Glomerular visceral epithelial cell (primary cell): ENCODE measurements around the gene BABAM2.

Source experiments
- DNase-seq: peaks from one replicate; pipeline ENCODE4 v3.0.0-alpha.2; 2016; ENCODE audit errors: extremely low spot score

BABAM2 gene

DNA sequence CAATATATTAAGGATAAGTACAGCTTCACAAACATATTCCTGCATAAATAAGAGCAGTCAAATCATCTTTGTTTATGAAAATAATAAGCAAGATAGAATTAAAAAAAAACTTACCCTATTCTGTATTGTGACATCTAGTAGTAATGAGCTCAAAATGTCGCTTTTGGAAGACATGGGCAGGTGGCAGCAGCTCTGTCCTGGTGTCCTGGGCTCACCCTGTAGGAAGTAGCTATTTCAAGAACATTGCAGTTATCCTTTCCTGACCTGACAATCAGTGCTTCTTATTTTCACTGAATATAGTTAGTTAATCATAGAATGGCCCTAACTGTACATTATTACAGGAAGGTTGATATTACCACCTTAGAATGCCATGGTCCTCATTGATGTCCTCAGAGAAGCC is 229.1 kb downstream of the BABAM2 start:
- DNase-seq, result no peak

DNA sequence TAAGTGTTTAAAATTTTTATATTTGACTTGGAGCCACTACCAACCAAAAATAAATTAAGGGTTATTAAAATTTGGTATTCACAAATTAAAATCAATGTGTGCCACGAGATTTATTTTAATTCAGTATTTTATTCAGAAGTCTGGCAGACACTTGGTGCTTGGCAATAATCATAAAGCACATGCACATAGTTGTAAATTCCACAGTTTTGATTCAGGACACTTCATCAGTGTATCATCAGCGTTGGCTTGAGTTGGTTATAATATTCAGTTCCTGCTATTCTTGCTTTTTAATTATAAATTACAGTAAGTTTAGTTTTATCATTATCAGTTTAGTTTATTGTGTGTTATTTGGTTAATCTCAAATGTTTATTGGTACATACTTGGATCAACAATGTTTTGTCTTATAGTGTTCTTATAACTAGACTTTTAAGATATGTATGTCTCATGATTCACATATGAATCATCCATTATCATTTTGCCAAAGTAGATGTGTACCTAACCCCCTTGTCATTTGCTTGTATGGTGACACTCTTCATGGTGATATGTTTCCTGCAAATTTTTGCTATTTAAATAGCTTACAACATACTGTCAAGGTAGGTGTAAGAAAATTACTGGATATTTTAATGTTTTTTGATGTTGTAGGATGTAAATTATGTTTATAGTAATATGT is 237.9 kb downstream of the BABAM2 start:
- no peak for DNase-seq

DNA sequence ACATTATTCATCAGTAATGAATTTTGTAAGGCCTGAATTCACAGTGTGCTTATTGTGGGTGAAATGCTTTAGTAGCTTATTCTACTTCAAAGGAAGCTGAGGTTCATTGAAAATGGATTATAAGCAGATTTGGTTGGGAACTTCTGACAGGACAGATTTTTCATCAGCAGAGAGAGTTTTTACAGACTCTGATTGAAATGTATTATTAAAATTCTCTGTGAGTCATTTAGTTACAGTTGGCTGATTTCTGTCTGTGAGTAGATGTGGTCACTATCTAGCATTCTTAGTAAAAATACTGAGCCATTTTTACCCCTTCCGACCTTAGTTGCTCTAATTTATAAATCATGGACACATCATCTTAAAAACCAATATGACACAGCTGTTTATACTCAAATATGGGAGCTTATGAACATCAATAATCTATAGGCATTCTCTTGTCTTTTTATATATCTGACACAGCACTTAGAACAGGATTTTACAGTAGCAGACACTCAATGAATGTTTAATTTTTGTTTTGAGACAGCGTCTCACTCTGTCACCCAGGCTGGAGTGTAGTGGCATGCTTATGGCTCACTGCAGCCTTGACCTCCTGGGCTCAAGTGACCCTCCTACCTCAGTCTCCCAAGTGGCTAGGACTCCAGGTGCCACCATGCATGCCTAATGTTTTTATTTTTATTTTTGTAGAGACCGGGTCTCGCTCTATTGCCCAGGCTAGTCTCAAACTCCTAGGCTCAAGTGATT is 239.6 kb downstream of the BABAM2 start:
- DNase-seq, result peak; percentile 56

DNA sequence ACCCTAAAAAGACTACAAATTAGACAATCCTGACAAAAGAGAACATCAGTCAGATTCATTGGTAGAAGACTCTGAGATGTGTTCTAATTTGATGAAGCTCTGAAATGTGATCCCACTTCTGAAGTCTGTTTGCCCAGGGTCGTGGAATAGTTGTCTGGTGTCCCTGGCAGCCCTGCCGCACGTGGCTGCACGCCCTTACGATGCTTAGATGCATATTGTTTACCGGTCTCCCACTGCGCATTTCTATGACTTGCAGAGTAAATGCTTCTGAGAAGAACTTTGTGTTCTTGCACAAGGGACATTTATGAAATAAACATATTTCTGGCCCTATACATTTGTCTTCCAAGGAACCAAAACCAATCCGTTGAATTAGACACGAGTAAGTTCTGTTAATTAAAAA is 243.2 kb downstream of the BABAM2 start:
- DNase-seq, result no peak

DNA sequence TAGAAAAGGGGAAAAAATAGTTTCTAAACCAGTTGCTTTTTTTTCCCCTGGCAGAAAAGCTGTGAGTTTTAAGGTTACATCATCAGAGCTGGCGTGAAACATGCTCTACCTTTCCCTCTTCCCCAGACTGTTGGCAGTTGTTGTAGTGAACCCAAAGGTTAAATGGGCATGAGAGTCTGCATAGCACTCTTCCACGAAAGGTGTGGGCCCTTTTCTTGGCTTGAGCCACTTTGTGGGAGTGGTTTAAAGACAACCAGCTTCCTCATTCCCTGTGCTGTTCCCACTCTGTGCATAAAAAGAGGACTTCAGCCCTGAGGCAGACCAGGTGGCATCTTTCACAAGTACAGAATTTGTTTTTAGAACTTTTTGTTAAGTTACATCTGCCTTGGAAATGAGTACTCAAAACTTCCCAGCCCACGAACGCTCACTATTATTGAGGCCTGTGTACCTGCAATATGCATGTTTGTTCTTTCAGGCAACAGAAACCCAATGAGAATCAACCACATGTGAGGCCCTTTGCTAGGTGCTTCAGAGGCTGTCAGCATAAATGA is 243.8 kb downstream of the BABAM2 start:
- no peak for DNase-seq

DNA sequence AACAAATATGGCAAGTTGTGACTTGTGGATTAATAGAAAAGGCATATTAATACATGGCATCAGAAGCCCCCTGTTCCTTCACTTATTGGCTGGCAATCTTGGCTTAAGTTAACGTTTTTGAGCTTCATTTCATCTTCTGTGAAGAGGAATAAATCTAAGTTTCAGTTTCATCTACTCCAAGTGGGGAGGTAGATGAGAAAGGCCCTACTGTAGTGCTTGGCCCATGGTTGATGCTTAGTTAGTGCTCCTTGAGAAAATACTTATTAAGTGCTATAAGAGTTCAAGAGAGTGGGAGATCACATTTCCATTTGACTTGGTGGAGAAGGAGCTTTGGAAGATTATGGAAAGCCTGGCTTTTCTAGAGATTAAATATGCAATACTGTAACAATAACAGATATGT is 244.3 kb downstream of the BABAM2 start:
- DNase-seq, result no peak

DNA sequence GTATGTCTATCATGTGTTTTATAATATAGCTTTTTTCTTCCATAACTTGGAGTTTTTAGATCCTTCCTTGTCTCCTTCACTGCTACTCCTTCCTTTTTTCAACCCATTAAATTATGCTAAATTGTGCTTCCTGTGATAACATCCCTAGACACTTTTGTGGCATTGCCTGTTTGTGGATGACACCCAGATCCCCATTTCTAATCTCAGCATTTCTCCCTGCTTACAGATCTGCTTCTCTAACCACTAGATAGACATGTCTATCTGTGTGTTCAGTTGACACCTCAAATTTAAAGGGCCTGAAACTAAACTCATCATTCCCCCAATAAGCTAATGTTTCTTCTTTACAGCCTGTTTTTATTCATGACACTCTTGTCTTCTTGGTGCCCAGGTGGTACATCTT is 244.8 kb downstream of the BABAM2 start:
- no peak for DNase-seq

DNA sequence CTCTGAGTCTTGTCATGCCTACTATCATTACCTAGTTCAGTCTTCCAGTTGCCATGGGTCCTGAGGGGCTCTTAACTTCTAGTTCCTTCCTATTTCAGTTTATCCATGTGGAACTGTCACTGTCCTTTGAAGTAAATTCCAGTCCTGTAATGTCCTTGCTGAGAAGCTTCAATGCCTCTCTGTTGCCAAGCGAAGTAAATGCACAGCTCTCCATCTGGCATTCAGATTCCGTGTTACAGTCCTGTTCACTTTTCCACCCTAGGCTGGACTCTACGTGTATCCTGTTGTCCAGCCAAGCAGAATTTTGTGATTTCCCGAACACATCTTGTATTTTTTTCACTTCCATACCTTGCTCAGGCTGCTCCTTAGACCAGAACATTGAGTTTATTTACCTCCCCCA is 245.3 kb downstream of the BABAM2 start:
- no peak for DNase-seq

DNA sequence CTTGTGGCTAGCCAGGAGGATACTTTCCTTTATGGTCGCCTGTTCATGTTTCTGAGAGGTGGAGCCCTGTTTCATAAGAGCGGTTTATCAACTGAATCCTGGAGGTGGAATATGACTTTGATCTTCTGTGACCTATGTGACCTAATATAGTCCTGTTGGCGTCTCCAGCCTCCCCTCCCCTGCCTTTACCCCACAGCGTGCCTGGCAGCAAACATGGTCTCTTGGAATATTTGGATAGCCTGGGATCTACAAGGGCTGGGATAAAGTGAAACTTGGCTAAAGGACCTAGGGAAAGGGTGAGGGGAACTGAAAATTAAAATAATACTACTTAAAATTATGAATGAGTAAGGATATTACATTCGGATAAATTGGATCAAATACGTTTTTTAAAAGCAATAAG is 246.0 kb downstream of the BABAM2 start:
- DNase-seq, result no peak

DNA sequence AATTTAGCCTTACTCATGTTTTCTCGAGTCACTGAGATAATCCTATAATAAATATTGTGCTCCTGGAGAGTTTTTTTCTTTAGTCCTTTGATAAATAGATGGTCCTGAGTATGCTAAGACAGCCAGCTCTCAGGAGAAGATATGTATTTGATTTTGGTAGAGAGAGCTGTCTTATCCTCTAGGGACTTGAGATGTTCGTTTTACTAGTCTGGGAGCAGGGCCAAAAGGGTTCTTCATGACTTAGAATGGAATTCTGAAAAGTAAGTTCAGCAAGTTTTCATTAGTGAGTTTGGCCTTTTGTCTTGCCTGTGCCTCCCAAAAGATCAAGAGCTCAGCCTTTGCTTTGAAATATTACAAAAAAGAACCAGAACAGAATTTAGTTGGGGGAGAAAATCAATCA is 246.7 kb downstream of the BABAM2 start:
- DNase-seq, result no peak

DNA sequence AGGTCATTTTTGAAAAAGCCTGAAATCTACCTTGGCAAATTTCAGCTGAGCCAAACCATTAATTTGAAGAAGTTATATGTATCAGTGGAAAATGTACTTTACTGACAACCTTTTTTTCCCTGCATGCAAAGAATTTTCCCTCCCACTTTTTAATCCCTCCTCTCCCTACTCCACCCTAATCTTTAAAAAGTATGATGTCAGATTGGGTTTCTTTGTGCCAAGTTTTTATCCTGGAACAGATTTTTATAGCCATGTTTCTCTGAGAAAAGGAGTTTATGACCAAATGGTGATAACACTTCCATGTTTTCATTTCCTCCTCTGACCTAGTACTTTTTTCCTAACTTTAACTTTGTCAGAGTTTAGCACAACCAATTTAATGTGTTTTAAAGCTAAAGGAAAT is 251.9 kb downstream of the BABAM2 start:
- DNase-seq, result no peak

DNA sequence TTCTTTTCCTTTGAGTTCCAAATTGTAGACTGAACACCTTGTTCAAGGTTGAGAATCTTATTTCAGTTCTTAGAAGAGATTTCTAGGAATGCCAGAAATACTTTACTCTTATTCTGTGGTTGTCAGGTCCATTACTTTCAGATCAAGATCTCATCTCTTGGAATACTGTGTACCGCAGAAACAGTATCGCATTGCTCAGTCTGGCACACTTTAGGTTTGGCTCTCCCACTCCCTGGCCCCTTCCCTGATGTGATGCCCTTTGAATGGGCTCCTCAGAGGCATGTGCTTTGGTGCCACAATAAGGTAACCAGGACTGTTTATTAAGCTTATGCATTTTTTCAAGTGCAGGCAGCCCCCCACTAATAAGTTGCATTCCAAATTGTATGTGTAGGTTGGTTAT is 257.5 kb downstream of the BABAM2 start:
- DNase-seq, result no peak

DNA sequence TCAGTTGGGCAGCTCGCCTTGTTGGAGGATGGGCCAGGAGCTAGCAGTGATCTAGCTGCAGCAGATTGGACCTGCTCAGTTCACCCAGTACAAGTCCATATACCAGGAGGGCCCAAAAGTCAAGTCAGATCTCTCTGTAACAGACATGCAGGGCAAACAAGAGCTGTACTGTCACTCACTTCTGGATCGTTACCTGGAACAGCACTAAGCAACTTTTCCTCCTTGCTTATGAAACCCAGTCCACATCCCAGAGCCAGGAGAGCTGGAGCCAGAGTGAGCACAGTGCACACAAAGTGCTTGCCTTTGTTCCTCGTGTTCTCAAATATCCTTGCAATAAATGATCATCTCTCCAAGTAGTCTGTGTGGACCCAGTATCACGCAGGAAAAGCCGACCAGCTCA is 258.0 kb downstream of the BABAM2 start:
- no peak for DNase-seq

DNA sequence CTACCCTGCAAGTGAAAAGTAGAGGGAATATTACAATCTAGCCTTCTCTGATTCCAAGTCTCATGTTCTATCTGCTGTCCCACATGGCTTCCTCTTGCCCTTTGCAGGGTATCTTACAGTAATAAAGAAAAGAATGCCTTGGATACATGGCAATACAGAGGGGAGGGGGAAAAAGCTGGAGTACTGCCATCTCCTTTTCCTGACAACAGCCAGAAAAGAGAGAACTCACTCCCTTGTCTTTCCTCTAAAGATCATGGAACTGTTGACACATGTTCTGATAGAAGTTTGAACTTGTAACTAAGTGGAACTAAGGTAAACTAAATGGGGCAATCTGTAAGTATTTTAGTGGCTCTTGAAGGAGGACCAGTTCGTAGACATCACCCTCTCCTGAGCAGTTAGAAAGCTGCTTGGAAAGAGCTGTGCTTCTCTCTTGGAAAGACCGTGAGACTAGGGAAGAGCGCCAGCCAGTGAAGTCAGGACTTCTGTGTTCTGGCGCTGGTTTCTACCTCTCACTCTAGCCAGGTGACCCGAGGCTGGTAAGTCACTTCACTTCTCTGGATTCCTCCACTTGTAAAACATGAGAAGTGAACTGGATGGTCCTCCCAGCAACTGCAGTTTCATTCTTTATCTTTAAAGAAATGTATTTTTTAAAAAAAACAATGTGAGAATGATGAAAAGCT is 259.8 kb downstream of the BABAM2 start:
- no peak for DNase-seq

DNA sequence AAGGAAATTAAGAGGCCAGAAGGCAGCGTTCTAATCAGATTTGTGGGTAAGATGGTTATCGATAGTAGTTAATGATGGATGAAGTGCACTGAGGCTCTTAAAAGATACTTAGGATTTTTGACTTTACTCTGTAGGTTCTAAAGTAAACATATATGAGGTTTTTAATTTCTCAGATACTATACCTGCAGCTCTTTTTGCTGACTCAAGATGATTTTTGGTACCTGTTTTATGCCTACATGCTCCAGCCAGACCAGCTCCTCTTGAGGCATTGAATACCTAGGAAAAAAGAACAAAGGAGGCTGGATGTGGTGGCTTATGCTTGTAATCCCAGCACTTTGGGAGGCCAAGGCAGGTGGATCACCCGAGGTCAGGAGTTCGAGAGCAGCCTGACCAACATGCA is 260.5 kb downstream of the BABAM2 start:
- DNase-seq, result no peak

DNA sequence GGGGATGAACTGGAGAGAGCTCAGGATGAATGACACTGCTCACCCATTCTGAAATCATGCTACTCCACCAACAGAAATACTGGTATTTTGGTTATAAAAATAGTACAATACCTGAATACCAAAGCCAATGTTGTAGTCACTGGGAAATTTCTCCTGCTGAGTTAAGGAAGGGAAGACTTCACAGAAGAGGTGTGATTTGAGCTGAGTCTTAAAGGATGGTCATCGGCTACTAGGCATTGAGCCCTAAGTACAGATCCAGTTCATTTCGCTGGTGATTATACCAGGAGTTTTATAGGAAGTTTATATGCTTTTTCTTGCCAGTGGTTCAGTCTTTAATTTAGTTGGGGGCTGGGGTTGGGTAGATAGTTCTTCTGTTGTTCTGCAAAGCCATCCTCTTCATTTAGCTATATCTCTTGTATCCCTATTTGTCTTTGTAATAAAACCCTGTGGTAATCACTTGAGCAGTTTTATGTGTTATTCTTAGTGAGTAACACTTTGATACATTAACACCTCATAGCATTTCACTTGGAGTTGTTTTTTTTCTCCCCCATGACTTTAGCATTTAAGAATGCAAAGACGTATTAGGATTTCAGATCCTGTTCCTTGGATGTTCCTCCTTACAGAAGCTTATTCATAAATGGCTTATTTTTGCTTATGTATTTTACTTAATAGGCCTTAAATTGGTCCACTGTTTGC is 262.2 kb downstream of the BABAM2 start:
- peak; percentile 79 for DNase-seq

DNA sequence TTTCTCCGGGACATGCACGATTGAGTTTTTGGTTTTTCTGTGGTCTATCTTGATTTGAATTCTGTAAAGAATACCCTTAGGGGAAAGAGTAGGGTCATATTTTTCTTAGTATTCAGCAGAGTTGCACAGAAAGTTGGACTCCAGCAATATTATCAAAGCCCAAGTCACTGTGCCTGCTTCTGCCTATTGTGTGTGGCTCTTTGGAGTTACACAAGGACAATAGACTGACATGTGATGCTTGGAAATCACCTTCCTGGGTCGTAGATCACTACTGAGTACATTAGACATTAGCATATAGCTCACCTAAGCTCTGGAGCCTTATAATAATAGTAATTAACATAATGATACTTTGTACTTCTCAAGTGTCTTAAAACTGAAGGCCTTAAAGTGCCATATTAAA is 263.3 kb downstream of the BABAM2 start:
- DNase-seq, result no peak

DNA sequence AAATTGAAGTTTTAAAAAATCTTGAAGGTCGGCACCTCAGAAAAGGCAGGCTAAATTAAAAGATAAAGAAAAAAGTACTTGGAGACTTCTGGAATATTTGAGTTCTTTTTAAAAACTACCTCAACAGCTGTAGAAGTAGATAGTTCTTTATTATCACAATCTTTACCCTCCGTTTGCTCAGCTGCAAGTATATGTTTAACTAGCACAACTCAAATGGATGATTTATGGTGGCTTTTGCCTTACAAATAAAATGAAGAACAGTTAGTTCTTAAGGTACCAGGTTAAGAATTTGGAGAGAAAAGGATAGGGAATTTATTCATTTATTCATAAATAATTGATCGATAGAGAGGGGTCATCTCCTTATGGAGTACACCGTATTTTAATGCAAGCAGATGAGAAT is 264.6 kb downstream of the BABAM2 start:
- no peak for DNase-seq

DNA sequence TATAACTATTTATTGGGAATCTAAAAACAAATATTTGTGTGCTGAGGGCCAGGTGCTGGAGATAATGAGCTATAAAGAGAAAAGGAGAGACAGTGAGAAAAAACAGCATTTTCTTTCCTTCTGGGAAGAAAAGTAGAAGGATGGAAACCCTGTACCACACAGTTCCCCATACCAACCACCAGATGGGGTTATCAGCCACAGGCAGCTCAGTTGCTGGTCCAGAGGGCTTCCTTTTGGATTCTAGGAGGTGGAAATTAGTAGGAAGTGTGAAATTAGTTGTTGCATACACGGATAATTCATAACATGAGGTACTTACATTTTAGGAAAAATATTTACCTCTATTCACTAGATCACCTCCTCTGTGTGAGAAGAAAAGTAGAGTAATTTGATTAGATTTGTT is 265.1 kb downstream of the BABAM2 start:
- peak; percentile 23 for DNase-seq

DNA sequence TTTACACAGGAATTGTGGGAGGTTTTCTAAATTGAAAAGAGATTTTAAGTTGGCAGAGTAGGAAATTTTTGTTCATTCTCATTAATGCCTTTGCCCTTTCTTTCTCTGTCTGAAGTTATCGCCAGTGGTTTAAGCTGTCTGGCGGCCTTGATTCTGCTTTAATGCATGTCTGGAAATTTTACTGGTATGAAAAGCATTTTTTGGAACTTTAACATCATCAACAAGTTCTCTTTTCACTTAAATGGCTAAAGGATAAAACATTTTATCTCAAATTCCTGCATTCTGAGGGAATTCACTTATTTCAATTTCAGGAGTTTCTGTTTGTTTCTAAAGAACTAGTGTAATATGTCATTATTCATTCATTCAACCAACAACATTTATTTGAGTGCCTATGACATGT is 268.3 kb downstream of the BABAM2 start:
- no peak for DNase-seq

DNA sequence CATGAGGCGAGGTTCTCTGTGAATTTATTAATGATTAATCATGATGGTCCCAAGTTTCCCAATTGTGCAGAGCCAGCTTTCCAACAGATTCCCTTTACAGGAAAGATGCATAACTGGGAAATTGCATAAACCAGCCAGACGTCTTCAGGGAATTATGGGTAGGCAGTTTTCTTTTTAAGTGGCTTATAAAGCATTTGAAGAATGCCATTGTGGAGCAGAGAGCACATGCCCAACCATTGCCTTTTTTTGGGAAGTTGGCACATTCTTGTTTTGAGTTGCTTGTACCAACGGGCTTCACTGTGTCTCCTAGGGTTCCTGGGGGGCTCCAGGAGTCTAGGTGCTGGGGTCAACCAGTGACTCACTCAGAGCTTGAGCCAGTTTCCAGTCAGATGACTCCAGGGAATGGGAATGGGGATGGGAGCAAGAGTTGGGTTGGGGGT is 270.5 kb downstream of the BABAM2 start:
- DNase-seq, result peak; percentile 89

DNA sequence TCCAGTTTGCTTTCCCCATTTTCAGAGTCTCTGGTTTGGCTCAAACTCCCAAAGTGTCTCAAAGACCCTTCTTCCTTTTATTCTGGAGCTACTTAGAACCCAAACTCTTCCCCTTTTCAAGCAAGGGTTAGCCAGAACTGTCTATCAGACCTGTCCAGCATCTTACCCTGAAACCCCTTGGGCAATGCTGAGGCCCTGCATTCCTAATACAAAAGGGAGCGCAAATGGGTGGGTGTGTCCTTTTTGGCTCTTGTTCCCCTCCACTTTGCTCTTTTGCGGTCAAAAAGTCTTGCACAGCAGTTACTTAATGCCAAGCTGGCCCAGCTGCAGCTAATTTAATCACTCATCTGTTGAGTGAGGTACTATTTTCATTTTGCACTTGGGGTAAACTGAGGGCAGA is 270.9 kb downstream of the BABAM2 start:
- peak; percentile 42 for DNase-seq
